ENCODE measurements around the gene GET4.

DNA sequence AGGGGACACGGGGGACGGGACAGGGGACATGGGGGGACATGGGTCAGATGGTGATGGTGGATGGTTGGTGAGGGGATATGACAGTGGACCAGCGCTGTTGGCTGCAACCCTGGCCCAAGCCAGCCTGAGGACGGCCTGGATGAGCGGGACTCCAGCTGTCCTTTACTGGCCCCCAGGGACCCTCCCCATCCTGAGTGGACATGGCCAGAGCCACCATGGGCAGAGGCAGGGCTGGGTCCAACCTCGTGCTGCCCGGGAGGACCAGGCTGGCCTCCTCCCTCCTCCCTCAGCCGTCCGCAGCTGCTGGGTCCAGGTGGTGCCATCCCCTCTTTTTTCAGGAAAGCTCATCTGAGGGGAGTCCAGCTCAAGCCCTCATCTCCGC is 30.4 kb downstream of the GET4 start:
- TF ChIP-seq, protein P1, sequence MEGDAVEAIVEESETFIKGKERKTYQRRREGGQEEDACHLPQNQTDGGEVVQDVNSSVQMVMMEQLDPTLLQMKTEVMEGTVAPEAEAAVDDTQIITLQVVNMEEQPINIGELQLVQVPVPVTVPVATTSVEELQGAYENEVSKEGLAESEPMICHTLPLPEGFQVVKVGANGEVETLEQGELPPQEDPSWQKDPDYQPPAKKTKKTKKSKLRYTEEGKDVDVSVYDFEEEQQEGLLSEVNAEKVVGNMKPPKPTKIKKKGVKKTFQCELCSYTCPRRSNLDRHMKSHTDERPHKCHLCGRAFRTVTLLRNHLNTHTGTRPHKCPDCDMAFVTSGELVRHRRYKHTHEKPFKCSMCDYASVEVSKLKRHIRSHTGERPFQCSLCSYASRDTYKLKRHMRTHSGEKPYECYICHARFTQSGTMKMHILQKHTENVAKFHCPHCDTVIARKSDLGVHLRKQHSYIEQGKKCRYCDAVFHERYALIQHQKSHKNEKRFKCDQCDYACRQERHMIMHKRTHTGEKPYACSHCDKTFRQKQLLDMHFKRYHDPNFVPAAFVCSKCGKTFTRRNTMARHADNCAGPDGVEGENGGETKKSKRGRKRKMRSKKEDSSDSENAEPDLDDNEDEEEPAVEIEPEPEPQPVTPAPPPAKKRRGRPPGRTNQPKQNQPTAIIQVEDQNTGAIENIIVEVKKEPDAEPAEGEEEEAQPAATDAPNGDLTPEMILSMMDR (IDR thresholded peaks at IDR 0.05), result no peak
- TF ChIP-seq POLR2A (IDR thresholded peaks at IDR 0.05), result no peak
